Fibroblast of peridontal ligament (primary cell): ENCODE data around the gene OAS3.
"Not testable (repeated sequence)": the region's sequence is repeated elsewhere in the genome, so short reads cannot be mapped to it uniquely, and the experiment has no call there.

Experiments
- DNase-seq: peaks from one replicate; pipeline ENCODE4 v3.0.0-alpha.2; 2010; ENCODE audit errors: extremely low read depth

The OAS3 gene

GRCh38 chr12:112937741-112938719, at the start of gene OAS3:
OAS3 (plus strand) TSS chr12:112938474; CDS start chr12:112938531, 57 bp downstream.
- peak; percentile 87 for DNase-seq

GRCh38 chr12:112891093-112892024, 46.9 kb upstream of the OAS3 start:
- no peak for DNase-seq

- no peak for DNase-seq
Observed at GRCh38 chr12:112892856-112893255, 45.4 kb upstream of the OAS3 start.

GRCh38 chr12:112894128-112894527, 44.1 kb upstream of the OAS3 start:
- DNase-seq, result no peak

GRCh38 chr12:112898380-112898779, 39.9 kb upstream of the OAS3 start:
- no peak for DNase-seq

GRCh38 chr12:112900298-112901145, 37.8 kb upstream of the OAS3 start:
- DNase-seq, result peak; percentile 52

- DNase-seq, result no peak
Observed at GRCh38 chr12:112901271-112901670, 37.0 kb upstream of the OAS3 start.

GRCh38 chr12:112904571-112904970, 33.7 kb upstream of the OAS3 start:
- peak; percentile 75 for DNase-seq

- DNase-seq, result no peak
Observed at GRCh38 chr12:112905451-112906089, 32.7 kb upstream of the OAS3 start.

- DNase-seq, result peak; percentile 65
Observed at GRCh38 chr12:112906712-112907414, 31.4 kb upstream of the OAS3 start, which contains the start of gene OAS1. OAS1 (plus strand) TSS chr12:112906962; CDS start chr12:112907040, 78 bp downstream.

- no peak for DNase-seq
Observed at GRCh38 chr12:112907415-112908157, 30.7 kb upstream of the OAS3 start.

GRCh38 chr12:112908548-112908947, 29.7 kb upstream of the OAS3 start:
- DNase-seq, result no peak

- no peak for DNase-seq
Observed at GRCh38 chr12:112909693-112910092, 28.6 kb upstream of the OAS3 start.

- no peak for DNase-seq
Observed at GRCh38 chr12:112913038-112913688, 25.1 kb upstream of the OAS3 start.

GRCh38 chr12:112913888-112914287, 24.4 kb upstream of the OAS3 start:
- DNase-seq, result not testable (repeated sequence)

- DNase-seq, result peak; percentile 15
Observed at GRCh38 chr12:112916270-112916669, 22.0 kb upstream of the OAS3 start.

GRCh38 chr12:112919121-112919520, 19.2 kb upstream of the OAS3 start:
- no peak for DNase-seq

- no peak for DNase-seq
Observed at GRCh38 chr12:112924986-112925385, 13.3 kb upstream of the OAS3 start.
